DND-41 (cell line): Measurements from ENCODE around the gene MESD.

Source experiments
- ATAC-seq: fragments of 200-7000 bp; cut with Tn5 transposase; 3 replicates; pipeline ENCODE4 v1.9.1; 2021; ENCODE audit warnings: low read depth; ENCODE audit not compliant: insufficient read depth
- DNase-seq: peaks from one replicate; pipeline ENCODE4 v3.0.0-alpha.2; 2020
- H2AFZ ChIP-seq: 2 replicates; pipeline ENCODE4 v1.6.0; 2012; ENCODE audit warnings: low read depth, low read length
- H3K27ac ChIP-seq: 2 replicates; pipeline ENCODE4 v1.5.1; 2012; ENCODE audit warnings: low read length, inconsistent platforms
- H3K27me3 ChIP-seq: fragments of 200-600 bp; sonication (generic); 2 replicates; pipeline ENCODE4 v1.6.0; 2012; ENCODE audit warnings: low read length, mild to moderate bottlenecking, inconsistent platforms; ENCODE audit not compliant: insufficient read depth, poor library complexity
- H3K36me3 ChIP-seq: 2 replicates; pipeline ENCODE4 v1.5.1; 2012; ENCODE audit warnings: low read length, inconsistent platforms; ENCODE audit not compliant: insufficient read depth
- H3K4me1 ChIP-seq: 2 replicates; pipeline ENCODE4 v1.5.1; 2012; ENCODE audit warnings: mild to moderate bottlenecking, low read length; ENCODE audit not compliant: insufficient read depth
- H3K4me2 ChIP-seq: 2 replicates; pipeline ENCODE4 v1.6.0; 2012; ENCODE audit warnings: mild to moderate bottlenecking, moderate library complexity, low read length, inconsistent platforms; ENCODE audit not compliant: insufficient read depth
- H3K4me3 ChIP-seq, 2 experiments: fragments of 200-600 bp in 1 of 2; shearing (Covaris generic) in 1 of 2; 2 replicates each; pipeline ENCODE4 v1.5.1; 2012 to 2016; ENCODE audit warnings: inconsistent platforms in 2 of 2, low read length in 2 of 2, mild to moderate bottlenecking in 2 of 2, low read depth in 1 of 2, moderate library complexity in 1 of 2
- H3K79me2 ChIP-seq: 2 replicates; pipeline ENCODE4 v1.6.0; 2012; ENCODE audit warnings: low read length, inconsistent platforms; ENCODE audit not compliant: insufficient read depth
- H3K9ac ChIP-seq: 2 replicates; pipeline ENCODE4 v1.6.0; 2012; ENCODE audit warnings: low read depth, mild to moderate bottlenecking, inconsistent platforms, low read length, moderate library complexity
- H3K9me3 ChIP-seq: 2 replicates; pipeline ENCODE4 v1.5.1; 2012; ENCODE audit warnings: low read length, moderate library complexity, mild to moderate bottlenecking, inconsistent platforms; ENCODE audit not compliant: insufficient read depth, severe bottlenecking
- H4K20me1 ChIP-seq: 2 replicates; pipeline ENCODE4 v1.6.0; 2012; ENCODE audit warnings: low read length; ENCODE audit not compliant: insufficient read depth
- CTCF ChIP-seq: IDR thresholded peaks from 2 replicates; pipeline ENCODE4 v1.5.1; 2012; ENCODE audit warnings: borderline replicate concordance, low read length, moderate library complexity, mild to moderate bottlenecking; ENCODE audit not compliant: poor library complexity, severe bottlenecking; ENCODE audit errors: extremely low read depth
- EZH2 ChIP-seq: IDR thresholded peaks from 3 replicates; pipeline ENCODE4 v1.6.1; 2012; ENCODE audit warnings: borderline replicate concordance, low read depth, mild to moderate bottlenecking, moderate library complexity, low read length, inconsistent platforms; ENCODE audit not compliant: severe bottlenecking

The MESD gene

DNA sequence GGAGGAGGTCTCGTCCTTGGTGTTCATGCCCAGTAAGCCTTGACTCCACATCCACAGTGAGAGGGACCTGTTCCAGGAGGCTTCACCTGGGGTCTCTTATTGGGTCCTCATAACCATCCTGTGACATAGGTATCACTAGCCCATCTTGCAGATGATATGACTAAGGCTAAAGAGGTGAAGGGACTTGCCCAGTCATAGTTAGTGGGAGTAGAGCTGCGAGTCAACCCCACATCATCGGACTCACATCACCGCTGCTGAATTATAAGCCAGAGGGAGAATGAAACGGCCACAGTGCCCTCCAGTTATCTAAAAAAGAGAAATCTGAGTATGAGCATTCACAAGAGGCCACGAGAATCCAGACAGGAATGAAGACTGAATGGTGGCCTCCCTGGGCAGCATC is 66.0 kb downstream of the MESD start:
- no peaks in the 10 kb centered on the region for H3K9me3 ChIP-seq
- H2AFZ ChIP-seq, result no peak overlapping the region
- H4K20me1 ChIP-seq, result 0 out of 2 replicates have a peak, but pooled peaks cover 3% of the 10 kb centered on the region
- H3K27me3 ChIP-seq, result no peaks in the 10 kb centered on the region
- DNase-seq, result no peak
- H3K27ac ChIP-seq, result no peak overlapping the region
- no peak for TF ChIP-seq CTCF
- no peak for TF ChIP-seq EZH2
- no peak overlapping the region for H3K9ac ChIP-seq
- no peak overlapping the region for H3K4me3 ChIP-seq
- H3K4me1 ChIP-seq, result peaks cover 12% of the 10 kb centered on the region
- ATAC-seq, result no peak
- H3K79me2 ChIP-seq, result no peaks in the 10 kb centered on the region
- H3K4me2 ChIP-seq, result no peak overlapping the region
- no peaks in the 10 kb centered on the region for H3K36me3 ChIP-seq

DNA sequence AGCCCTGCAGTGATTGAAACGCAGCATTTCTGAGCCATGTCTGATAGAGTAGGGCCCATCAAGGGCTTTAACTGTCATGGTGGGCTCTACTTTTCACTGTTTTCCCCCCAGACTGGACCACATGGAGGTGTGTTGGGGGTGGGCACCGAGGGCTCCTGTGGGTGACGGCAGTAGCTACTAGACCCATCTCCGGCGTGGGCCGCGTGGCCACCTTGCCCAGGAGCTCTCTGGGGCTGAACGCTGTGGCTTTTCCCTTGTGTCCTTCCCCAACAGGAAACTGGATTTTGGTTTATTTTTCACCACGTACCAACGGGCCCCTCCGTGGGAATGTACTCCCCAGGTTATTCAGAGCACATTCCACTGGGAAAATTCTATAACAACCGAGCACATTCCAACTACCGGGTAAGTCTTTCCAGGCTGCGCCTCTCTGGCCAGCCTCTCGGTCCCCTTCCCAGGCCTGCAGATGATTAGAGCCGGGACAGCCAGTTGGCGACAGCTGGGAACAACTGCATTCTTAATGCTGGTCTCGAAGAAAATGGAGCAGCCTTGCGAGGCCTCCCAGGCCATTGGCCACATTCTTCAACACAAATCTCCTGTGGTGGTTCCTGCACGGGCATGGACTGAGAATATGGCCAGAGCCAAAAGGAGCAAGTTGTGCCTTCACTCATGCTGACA is 67.7 kb downstream of the MESD start:
- no peak for TF ChIP-seq EZH2
- no peak for TF ChIP-seq CTCF
- Histone ChIP-seq H2AFZ (no peak overlapping the region), H3K4me2 (no peak overlapping the region), H3K79me2 (no peaks in the 10 kb centered on the region), H4K20me1 (0 out of 2 replicates have a peak, but pooled peaks cover 3% of the 10 kb centered on the region), H3K9me3 (no peaks in the 10 kb centered on the region), H3K36me3 (no peaks in the 10 kb centered on the region), H3K9ac (no peak overlapping the region), H3K27ac (no peak overlapping the region), H3K4me1 (peaks cover 12% of the 10 kb centered on the region), H3K27me3 (no peaks in the 10 kb centered on the region), H3K4me3 (no peak overlapping the region)
- DNase-seq, result no peak
- no peak for ATAC-seq

DNA sequence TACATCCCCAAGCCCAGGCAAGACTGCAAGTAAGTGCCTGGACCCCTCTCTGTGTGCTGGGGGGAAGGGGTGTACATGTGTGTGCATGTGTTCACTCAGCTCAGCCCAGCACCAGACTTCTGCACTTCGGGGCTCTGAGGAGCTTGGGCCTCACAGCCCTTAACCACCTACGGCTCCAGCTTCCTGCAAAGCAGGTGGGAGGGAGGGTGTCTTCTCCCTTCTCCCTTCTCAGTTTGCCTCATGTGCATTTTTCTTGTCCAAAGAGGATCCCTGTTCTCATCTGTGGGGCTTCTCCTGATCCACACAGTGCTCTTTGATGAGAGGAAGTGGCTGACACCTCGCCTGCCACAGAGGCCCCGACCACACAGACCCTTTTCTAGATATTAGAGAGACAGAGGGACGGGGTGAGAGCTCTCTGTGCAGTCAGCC is 69.3 kb downstream of the MESD start:
- H3K79me2 ChIP-seq, result no peaks in the 10 kb centered on the region
- H3K27ac ChIP-seq, result no peak overlapping the region
- H3K36me3 ChIP-seq, result no peaks in the 10 kb centered on the region
- H3K4me3 ChIP-seq, result no peak overlapping the region
- H4K20me1 ChIP-seq, result 0 out of 2 replicates have a peak, but pooled peaks cover 3% of the 10 kb centered on the region
- TF ChIP-seq CTCF (no peak), EZH2 (no peak)
- DNase-seq, result peak; percentile 56
- H2AFZ ChIP-seq, result no peak overlapping the region
- H3K4me2 ChIP-seq, result no peak overlapping the region
- ATAC-seq, result peak; percentile 96
- H3K4me1 ChIP-seq, result peaks cover 12% of the 10 kb centered on the region
- no peak overlapping the region for H3K9ac ChIP-seq
- no peaks in the 10 kb centered on the region for H3K27me3 ChIP-seq
- no peaks in the 10 kb centered on the region for H3K9me3 ChIP-seq
